HG02973 (cell line): ENCODE data around the gene DIAPH3.

Experiments
- ATAC-seq: cut with Tn5 transposase; IDR thresholded peaks from one replicate; pipeline ENCODE4 v1.9.1; 2021; ENCODE audit warnings: moderate library complexity; ENCODE audit not compliant: unreplicated experiment

Gene DIAPH3

DNA sequence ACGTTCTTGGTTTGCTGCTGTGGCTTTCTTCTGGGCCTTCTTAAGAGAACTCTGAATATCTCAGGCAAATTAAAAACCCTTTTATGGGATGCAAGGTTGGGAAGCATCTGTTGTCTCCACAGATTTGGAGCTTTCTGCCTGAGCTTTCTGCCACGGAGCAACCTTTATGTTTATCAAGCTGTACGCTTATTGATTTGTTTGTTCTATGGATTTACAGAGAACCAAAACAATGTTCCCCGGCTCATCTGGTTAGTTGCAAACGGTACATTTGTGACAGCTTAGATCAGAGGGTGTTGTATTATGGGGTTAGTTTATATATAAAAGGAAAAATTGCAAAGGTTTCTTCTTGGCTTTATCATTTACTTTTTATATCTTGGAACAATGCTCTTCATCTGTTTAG, 479.6 kb downstream of the DIAPH3 start:
- no peak for ATAC-seq

DNA sequence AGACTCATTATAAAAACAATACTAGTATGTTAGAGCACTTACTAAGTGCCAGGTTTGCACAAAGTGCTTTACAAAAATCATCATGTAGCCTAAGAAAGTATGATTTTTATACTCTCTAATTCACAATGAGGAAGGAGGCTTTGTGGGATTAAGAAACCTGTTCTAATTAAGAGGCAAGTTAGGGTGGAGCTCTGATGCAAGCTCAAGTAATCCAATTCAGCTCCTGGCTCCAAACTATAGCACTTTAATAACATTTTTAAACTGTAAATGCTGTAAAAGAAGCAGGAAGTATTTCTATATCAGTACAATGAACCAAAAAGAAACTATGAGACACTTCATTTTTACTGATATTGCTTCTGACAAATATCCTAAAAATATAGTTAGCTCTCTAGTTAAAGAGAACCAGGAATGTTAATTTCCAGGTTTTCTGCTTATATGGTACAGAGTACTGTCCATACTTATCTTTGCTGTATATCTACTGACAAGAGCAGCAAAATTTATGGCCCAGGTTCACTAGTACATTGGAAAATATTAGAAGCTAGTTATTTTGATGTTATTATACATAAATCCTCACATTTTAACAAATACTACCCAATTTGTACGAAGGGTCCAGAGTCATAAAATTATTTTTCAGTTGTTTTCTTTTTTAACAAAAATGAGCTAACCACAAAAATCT, 482.0 kb downstream of the DIAPH3 start:
- no peak for ATAC-seq

DNA sequence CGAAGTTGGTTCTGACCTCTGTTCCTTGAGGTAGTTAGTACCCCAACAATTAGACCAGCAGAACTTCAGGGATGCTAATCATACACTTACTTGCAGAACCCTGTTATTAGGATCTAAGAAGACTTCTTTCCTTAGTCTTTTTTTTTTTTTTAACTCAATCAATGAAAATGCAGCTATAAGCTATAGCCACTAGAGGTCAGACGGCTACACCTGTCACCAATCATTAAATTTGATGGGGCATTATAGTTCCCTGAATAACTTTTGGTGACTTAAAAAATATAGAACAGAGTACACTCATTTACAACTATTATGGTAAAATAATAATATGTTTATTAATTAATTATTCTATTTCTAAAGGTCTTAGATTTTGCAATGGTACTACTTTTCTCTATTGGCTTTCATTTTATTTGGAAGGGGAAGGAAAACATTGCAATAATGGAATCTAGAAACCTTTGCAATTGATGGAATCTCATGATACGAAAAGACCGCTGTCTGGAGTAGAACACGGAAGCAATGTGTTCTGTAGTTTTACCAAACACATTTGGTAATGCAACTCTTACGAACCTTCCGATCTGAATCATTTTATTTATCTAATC, 483.2 kb downstream of the DIAPH3 start:
- no peak for ATAC-seq

DNA sequence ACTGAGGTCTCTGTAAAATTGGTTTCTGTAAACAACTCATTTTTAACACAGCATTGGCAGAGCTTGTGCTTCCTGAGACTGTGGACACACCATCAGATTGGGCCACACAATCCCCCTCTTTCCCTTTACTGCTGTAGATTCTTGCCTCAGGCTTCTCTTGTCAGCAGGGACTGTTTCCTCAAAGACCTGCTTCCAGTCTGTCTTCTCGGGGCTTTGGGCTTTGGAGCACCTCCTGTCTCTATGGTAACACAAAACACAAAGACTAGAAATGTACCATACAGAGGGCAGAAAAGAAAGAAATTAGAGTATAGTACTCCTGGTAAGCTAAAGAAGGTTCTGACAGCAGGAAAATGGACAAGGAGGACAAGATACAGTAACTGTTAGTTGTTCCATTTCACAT, 484.5 kb downstream of the DIAPH3 start:
- ATAC-seq = no peak

DNA sequence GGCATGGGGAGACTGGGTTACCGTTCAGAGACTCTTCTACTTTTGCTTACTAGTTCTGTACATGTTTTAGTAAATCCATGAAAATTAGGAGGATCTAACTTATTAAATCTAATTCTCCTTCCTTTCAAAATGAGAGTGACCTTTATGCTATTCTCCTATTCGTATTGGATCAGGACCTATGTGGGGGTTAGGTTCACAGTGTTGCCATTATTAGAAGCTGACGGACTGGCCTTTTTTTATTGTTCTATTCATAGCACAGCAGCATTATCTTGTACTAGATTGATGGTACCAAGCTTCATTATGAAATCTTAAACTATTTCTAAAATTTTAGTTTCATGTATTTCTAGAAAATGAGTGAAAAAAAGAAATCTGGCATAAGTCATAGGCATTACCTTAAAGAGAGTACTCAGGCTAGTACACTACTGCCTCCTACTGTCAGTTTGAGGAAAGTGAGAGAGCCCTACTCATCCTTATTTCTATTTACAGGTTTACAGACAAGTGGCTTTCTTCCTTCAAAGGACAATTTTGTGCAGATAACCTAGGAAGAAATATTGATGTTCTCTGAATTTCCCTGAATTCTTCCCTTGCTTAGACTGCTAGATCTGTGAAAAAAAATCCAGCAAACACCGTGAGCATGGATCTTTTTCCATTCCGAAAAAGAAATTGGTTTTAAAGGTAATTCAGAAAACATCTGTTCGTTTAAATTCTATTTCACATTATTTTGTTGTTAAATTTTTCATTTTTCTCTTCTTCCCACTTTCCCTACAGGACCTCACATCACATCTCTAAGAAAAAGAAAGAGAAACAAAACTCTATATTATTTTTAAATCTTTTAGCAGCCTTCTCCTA, 485.5 kb downstream of the DIAPH3 start:
- ATAC-seq = peak; percentile 62

DNA sequence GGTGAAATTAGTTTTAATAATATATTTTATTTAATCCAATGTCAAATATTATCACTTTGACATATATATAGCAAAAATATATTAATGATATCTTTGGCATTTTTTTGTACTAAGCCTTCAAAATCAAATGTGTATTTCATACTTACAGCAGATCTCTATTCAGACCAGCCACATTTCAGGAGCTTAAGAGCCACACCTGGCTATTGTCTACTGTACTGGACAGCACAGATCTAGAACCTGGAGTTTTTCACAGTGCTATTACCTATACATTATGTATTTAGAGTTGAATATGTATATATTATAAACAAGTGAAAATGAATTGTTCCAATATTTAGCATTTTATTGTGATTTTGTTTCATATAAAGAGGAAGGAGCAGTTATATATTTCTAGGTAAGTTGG, 486.3 kb downstream of the DIAPH3 start:
- no peak for ATAC-seq

DNA sequence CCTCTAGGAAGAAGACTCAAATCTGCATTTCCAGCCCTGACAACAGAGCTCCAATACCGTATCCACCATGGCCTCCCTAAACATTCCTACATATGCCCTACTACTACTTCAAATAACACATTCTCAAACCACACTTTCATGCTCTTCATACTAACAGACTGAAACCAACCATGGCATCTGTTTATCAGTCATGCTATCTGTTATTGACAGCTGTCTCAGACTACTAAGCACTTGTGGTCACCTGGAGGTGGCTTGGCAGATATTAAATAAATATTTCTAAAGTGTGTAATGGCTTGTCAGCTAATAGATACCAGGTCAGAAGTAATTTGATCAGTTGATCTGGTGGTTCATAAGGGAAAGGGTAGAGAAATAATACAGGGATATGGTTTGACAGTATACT, 489.1 kb downstream of the DIAPH3 start:
- peak; percentile 54 for ATAC-seq

DNA sequence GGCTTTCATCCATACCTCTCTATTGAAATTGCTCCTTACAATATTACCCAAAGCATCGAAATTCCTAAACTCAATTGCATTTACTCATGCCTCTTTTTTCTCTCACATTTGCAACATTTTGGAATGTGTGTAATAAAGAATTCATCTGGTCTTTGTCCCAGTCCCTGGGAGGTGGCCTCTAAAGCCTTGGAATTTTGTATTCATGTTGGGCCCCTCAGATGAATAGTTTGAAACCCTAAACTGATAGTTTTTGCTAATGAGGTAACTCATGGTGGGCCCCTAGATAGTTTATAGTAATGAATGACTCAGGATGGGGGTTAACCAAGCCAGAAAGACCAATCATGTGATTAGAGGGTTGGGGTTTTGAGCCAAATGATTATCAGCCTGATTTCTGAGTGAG, 490.4 kb downstream of the DIAPH3 start:
- ATAC-seq = no peak

DNA sequence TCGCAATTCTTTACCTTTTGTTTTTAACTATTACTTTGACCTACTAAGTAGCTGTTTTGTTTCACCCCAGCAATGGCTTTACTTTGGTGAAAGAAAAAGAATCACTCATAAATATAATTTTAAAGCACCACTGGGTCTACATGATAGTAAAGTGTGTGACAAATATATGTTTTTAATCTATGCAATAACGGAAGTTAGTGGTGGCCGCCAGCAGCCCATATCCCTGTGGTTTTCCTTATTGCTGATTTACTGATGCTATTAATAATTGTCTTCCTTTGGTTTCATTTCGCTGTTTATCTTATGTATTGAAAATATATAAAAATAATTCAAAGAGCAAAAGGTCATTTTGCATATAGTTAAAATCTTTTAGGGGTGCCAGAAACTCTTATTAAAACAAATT, 491.3 kb downstream of the DIAPH3 start:
- no peak for ATAC-seq

DNA sequence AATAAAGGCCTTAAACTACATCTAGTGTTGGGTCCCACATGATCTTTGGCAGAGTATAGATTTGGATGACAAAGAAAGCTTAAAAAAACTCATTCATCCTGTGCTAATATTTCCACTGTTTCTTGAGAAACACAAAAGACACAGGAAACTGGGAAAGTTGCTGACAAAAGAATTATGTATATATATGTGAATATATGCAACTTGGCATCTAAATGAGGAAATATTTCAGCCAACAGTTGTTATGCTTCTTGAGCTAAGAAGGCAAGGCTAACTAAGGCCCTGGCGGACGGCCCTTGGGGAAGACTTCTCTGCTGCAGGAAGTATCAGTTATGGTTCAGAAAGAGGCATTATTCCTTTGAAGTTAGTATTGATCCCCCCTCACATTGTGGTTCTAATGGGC, 491.8 kb downstream of the DIAPH3 start:
- no peak for ATAC-seq

DNA sequence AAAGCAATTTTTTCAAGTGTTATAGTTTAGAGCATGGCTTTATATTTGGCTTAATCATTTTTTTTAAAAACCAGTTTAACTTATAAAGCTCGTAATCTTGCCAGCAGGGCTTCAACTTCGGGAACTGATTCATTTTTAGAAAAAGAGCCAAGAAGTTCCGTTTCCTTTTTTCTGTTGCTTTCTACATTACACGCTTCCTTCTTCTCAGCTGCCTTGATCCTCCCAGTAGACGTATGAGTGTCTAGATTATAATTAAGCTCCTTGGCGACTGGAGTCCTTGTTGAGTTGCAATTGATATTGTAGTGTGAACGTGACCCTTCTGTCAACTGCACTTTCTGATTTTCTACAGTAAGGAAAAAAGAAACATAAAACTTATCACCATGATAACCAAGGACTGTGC, 497.2 kb downstream of the DIAPH3 start:
- ATAC-seq = no peak

DNA sequence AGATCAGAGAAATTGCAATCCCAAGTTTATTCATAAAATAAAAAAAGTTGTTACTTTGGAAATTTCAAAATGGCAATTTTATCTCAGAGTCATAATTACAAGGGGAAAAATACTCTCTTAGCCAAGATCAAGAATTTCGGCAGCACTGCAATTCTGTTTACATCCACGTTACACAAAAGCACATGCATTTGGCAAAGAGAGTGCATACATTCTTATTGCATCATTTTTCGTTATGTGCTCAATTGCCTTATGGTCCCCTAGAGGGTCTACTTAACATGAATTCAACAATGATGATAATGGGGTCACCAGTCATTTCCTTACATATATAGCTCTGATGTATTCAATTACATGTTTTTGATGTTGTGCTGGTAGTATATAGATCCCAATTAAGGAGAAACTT, 498.0 kb downstream of the DIAPH3 start:
- no peak for ATAC-seq

DNA sequence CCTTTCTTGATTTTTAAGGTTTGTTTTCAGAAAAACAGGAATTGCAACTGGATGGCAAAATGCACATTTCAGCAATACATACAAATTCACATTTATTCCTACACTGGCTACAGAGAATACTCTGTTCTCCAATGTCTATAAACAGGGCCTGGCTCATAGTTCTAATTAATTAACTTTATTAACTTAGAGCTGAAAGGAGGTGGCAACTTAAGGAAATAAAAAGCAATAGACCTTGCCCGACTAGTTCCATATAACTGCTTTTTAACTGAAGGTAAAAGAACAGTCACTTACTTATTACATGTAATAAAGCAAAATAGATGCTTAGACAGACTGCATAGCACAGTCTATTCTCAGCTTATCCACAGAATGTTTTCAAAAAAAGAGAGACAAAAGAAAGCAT, 498.5 kb downstream of the DIAPH3 start:
- no peak for ATAC-seq

DNA sequence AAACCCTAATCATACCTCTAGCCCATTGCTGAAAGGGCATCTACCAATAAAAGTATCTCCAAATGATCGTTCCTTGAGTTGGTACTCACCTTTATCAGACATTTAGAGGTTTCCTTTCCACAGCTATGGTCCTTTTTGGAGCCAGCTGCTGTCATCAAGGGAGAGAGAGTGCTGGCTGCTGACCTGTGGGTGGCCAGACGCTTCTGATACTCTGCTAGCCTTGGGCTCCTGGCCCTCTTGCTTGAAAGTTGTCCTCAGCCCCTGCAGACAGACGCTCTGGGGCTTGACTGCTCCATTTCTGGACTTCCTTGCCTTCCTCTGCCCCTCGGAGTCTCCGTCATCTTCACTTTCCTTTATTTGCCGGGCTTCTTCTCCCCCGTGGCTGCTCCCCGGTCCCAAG, 499.1 kb downstream of the DIAPH3 start:
- no peak for ATAC-seq

DNA sequence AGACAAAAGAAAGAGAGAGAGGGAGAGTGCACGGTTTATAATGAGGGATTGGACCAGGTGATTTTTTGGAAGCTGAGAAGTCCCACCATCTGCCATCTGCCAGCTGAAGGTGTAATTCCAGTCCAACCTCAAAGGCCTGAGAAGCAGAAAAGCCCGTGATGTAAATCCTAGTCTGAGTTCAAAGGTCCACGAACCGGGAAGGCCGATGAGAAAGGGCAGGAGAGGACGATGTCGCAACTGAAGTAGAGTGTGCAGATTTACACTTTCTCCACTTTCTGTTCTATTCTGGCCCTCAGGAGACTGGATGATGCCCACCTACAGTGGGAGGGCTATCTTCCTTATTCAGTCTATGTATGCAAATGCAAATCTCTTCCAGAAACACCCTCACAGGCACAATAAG, 500.0 kb downstream of the DIAPH3 start:
- ATAC-seq = no peak

DNA sequence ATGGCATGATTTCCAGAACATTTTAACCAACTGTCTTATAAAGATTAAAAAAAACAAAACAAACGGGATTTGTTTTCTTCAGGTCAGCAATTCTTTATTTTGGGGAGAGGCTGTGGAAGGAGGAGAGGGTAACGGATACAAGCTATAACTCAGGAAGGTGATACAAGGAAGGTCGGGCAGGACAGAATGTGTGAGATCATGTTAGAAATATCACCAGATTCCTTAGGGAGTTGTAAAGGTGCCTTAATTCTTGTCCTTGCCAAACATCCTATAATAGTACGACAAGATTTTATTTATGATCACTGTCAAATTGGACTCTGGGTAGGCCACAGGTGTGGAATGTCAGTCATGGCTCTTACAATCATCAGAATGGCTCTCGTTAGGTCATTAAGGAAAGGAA, 503.1 kb downstream of the DIAPH3 start:
- no peak for ATAC-seq

DNA sequence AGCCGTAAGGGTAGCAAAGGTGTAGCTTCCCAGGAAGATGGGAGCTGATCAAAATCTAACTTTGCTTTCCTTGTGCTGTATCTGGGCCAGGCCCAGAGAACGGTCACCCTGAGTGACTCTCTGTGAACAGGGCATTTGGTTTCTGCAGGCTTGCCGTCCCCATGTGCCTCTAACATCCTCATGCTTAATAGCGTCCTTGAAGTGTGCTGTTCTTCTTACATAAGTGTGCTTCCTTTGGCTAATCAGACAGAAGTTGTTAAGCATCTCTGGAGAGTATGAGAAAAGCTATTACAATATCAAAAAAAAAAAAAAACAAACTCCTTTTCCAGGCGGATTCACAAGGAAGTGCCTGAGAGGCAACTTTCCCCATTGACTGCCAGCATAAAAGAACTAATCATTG, 503.7 kb downstream of the DIAPH3 start:
- no peak for ATAC-seq

DNA sequence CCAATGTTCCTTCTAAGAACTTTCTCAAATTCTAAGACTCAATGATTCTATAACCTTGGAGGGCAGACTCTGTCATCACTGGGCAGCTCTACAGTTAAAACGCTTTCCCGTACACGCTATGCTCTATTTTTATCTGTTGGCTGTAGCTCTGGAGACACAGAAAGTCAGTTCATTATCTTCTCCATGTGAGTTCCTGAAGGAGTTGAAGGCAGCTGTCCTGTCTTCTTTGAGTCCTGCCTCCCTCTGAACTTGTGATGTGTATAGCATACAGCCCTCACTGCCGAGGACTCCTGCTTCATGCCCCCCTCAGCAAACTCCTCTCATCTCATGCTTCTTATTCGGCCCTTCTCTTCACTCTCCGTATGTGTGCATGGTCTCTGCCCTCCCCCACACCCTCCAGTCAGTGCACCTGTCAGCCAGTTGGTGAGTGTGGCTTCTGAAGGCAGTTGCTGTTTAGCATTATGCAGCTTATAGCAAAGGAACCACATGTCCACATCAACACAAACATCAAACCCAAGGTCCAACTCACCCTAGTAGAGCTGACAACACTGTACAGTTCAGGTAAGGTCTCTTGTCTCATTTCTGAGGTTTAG, 504.9 kb downstream of the DIAPH3 start:
- no peak for ATAC-seq

DNA sequence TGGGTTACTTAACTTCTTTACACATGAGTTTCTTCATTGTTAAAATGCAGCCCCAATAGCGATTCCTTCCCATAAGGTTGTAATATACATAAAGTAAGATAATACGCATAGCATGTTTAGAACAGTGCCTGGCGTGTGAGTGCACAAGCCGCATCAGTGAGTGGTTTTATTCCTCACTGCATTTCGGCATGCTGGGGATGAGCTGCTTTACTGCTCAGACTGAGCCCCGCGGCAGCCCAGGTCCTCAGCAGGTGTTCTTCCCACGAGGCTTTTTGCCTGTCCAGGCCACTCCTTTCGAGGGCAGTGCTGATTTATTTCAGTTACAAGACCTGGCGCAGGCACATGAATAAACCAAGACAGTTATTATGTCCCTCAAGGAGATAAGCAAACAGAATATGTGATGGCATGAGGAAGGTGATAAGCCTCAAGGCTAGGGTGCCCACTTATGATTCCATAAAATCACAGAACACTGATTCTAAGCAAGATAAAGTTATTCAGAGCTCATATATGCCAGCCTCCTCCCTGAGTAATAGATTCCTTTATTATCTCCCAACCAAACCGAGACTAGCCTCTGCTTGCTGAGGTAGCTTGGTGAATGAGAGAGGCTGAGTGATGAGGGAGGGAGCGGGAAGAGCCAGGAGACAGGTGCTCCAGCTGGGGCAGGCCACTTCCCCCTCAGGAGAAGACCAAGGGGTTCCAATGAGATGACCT, 505.5 kb downstream of the DIAPH3 start:
- ATAC-seq = no peak

DNA sequence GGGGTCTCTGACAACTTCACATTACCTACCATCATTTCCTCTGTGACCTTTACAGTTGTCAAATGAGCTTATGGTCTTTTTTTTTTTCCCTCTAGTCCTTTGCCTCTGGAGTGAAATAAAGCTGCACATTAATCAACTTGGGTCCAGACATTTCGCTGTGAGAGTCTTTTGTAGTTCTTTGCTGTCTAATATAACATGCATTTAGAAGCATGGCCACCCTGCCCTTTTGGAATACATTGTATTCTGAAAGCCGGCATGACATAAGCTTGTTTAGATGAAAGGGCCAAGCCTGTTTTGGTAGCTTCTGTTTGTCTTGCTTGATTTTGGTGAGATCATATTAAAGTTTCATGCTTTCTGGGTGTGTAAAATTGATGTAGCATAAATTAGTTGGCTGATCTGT, 509.8 kb downstream of the DIAPH3 start:
- no peak for ATAC-seq

DNA sequence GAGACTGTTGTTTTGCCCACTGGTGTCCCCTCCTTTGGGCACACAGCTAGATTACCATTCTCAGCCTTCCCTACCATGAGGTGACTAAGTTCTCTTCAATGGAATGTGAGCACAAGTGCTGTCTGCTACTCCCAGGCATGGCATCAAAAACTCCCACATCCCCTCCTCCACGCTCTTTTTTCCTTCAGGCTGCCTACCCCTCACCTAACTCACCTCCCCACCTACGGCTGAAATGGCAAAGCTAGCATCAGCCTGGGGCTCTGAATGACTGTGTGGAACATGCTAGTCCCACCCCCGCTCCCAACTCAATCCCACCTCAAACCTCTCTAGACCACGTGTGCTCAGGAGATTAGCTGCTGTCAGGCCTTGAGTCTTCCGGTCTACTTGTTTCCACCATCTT, 512.2 kb downstream of the DIAPH3 start:
- ATAC-seq = no peak
